Neutrophil (primary cell): ENCODE measurements around the gene NELFCD.

Source experiments
- H3K27ac ChIP-seq: fragments of 200-600 bp; sonication (generic); 2 replicates; pipeline ENCODE4 v1.5.1; 2016; ENCODE audit warnings: mild to moderate bottlenecking, moderate library complexity
- H3K27me3 ChIP-seq: fragments of 200-600 bp; sonication (generic); 2 replicates; pipeline ENCODE4 v1.6.0; 2016; ENCODE audit warnings: mild to moderate bottlenecking
- H3K36me3 ChIP-seq: fragments of 200-600 bp; sonication (generic); 2 replicates; pipeline ENCODE4 v1.5.1; 2017
- H3K4me1 ChIP-seq, 2 experiments: fragments of 200-600 bp in 1 of 2; sonication (generic) in 1 of 2; 1 replicate in 1 of 2; 2 replicates in 1 of 2; pipeline versions ENCODE4 v1.5.1 to v1.6.1; 2013 to 2016; ENCODE audit warnings: low read depth in 1 of 2, low read length in 1 of 2, mild to moderate bottlenecking in 1 of 2, moderate library complexity in 1 of 2; ENCODE audit not compliant: control insufficient read depth in 1 of 2, insufficient read depth in 1 of 2
- H3K4me3 ChIP-seq, 2 experiments: fragments of 200-600 bp in 1 of 2; sonication (generic) in 1 of 2; 1 replicate in 1 of 2; 2 replicates in 1 of 2; pipeline ENCODE4 v1.5.1; 2013 to 2016; ENCODE audit warnings: low read depth in 1 of 2, low read length in 1 of 2, mild to moderate bottlenecking in 1 of 2, moderate library complexity in 1 of 2
- H3K9me3 ChIP-seq: fragments of 200-600 bp; sonication (generic); 2 replicates; pipeline ENCODE4 v1.5.1; 2016
- CTCF ChIP-seq: fragments of 200-600 bp; sonication (generic); IDR thresholded peaks from 2 replicates; pipeline ENCODE4 v1.5.1; 2016; ENCODE audit warnings: antibody characterized with exemption

The NELFCD gene

GRCh38 chr20:58992911-58993310 lies 11.9 kb downstream of the NELFCD start:
- Histone ChIP-seq H3K36me3 (peaks cover 99% of the 10 kb centered on the region), H3K9me3 (no peaks in the 10 kb centered on the region), H3K4me1 (no peaks in the 10 kb centered on the region), H3K27me3 (no peaks in the 10 kb centered on the region), H3K4me3 (no peak overlapping the region), H3K27ac (peak overlapping the region; percentile 58)
- no peak for TF ChIP-seq CTCF

GRCh38 chr20:58993332-58994248 lies 12.5 kb downstream of the NELFCD start:
- Histone ChIP-seq H3K9me3 (no peaks in the 10 kb centered on the region), H3K27ac (peak overlapping the region; percentile 58), H3K27me3 (no peaks in the 10 kb centered on the region), H3K36me3 (peaks cover 99% of the 10 kb centered on the region), H3K4me3 (no peak overlapping the region), H3K4me1 (no peaks in the 10 kb centered on the region)
- no peak for TF ChIP-seq CTCF

GRCh38 chr20:58994390-58995159 lies 13.5 kb downstream of the NELFCD start:
- H3K9me3 ChIP-seq, result no peaks in the 10 kb centered on the region
- peak overlapping the region; percentile 58 for H3K27ac ChIP-seq
- TF ChIP-seq CTCF, result no peak
- H3K36me3 ChIP-seq, result peaks cover 99% of the 10 kb centered on the region
- H3K4me1 ChIP-seq, result no peaks in the 10 kb centered on the region
- H3K4me3 ChIP-seq, result no peak overlapping the region
- no peaks in the 10 kb centered on the region for H3K27me3 ChIP-seq

GRCh38 chr20:58995461-58996225 lies 14.6 kb downstream of the NELFCD start:
- no peak overlapping the region for H3K4me3 ChIP-seq
- no peaks in the 10 kb centered on the region for H3K27me3 ChIP-seq
- peak overlapping the region; percentile 58 for H3K27ac ChIP-seq
- H3K4me1 ChIP-seq, result no peaks in the 10 kb centered on the region
- peaks cover 100% of the 10 kb centered on the region for H3K36me3 ChIP-seq
- no peaks in the 10 kb centered on the region for H3K9me3 ChIP-seq
- TF ChIP-seq CTCF, result no peak

- TF ChIP-seq CTCF, result no peak
- Histone ChIP-seq H3K36me3 (peaks cover 100% of the 10 kb centered on the region), H3K27me3 (no peaks in the 10 kb centered on the region)
Observed at GRCh38 chr20:58996226-58996611, 15.2 kb downstream of the NELFCD start.

More at GRCh38 chr20:58996226-58996611, 15.2 kb downstream of the NELFCD start:
- Histone ChIP-seq H3K9me3 (no peaks in the 10 kb centered on the region), H3K4me1 (no peaks in the 10 kb centered on the region), H3K27ac (peak overlapping the region; percentile 6), H3K4me3 (no peak overlapping the region)
